HG02981 (cell line): Measurements from ENCODE around the gene ASAH2B.
"Not testable (repeated sequence)": the region's sequence is repeated elsewhere in the genome, so short reads cannot be mapped to it uniquely, and the experiment has no call there.

Source experiments
- ATAC-seq: cut with Tn5 transposase; IDR thresholded peaks from one replicate; pipeline ENCODE4 v1.9.1; 2021; ENCODE audit warnings: mild to moderate bottlenecking, moderate library complexity; ENCODE audit not compliant: unreplicated experiment

Gene ASAH2B

DNA sequence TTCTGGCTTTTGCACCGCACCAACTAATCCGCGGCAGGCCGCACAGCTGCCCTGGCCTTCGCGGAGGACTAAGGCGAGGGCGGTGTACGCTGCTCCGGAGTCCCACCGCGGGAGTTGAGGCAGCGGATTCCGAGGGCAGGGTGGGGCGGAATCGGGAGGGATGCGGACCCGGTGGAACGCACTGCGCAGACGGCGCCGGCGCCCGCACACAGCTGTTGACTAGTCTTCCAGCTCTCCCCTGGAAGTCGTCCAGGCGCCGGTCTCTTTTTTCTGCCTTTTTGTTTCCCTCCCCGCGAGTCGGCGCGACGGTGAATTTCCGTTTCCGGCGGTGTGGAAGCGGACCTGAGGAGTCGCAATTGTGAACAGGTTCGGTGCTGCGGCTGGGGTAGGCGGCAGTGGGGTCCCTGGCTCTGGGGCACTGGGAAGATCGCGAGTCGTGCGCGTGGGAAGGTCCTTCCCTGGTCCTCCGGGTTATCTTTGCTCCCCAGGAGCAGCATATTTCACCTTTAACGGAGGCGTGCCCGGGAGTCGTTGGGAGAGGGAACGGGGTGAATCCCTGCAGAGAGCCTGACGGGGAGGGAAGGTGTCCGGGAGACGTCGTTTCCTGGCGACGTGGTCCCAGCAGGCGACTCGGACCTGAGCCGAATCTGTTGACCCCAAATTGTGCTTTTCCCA is at the start of gene ASAH2B:
TSS of gene ASAH2B (plus strand) at position 319 of the 675 bp plus-strand sequence. CDS start 5,195 bp downstream, outside the sequence.
- peak; percentile 71 for ATAC-seq

DNA sequence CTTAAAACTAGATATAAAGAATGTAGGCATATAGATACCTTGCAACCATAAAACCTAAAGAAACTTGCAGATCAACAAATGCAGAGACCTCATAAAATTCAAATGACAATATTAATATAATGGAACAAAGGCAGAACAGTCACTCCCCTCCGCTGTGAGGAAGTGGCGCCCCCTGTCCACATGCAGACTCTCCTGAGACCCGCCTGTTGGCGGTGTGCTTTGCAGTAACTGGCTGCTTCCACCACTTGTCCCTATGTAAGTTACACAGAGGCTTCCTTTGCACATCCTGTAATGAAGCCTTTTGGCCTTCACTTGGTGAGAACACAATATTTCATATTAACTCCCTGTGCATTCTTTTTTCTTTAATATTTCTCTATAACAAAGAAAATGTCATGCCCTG is 41.9 kb upstream of the ASAH2B start:
- not testable (repeated sequence) for ATAC-seq

DNA sequence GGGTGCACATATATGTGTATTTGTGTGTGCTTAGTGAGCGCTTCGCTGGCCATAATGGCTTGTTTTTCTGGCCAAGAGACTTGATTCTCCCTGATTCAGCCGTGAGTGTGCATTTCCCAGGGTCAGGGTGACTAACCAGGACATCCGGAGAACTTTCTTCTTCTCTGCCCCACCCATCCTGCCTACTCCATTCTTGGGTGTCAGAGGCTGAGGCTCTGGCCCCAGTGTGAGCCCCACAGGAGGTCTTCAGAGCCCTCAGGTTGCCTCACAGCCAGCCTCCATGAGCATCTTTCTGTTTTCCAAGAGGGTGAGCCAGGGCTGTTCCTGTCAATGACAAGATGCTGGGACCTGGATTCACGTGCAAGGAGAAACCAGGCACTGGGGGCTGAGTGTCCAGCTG is 37.8 kb upstream of the ASAH2B start:
- ATAC-seq = not testable (repeated sequence)

DNA sequence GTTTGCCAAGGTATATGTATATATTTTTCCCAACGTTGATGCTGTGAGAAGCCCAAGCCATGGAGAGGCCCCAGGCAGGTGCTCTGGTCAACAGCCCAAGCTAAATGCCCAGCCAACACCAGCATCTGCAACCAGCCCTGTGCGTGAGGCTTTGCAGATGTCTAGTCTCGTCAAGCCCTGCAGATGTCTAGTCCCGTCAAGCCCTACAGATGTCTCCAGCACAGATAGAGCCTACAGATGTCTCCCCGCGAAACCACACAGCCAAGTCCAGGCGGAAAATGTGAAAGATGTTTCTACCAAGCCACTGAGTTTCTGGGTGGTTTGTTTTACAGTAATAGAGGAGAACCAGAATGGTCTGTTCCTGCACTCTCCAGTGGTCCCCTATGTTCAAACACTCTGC is 36.7 kb upstream of the ASAH2B start:
- ATAC-seq = not testable (repeated sequence)

DNA sequence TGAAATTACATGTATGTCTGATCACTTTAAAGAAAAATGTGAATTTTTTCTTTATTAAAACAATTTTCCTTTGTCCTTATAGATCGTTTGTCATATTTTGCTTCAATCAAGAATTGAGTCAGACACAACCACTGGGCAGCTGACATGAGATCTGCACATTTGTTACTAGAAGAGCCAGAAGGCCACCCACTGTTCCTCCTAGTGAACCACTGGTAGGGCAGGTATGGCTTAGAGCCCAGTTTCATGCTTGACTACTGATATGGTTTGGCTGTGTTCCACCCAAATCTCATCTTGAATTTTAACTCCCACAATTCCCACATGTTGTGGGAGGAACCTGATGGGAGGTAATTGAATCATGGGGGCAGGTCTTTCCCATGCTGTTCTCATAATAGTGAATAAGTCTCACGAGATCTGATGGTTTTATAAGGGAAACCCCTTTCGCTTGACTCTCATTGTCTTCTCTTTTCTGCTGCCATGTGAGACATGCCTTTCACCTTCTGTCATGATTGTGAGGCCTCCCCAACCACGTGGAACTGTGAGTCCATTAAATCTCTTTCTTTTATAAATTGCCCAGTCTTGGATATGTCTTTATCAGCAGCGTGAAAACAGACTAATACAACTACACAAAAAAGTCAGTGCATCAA is 35.2 kb upstream of the ASAH2B start:
- peak; percentile 66 for ATAC-seq

DNA sequence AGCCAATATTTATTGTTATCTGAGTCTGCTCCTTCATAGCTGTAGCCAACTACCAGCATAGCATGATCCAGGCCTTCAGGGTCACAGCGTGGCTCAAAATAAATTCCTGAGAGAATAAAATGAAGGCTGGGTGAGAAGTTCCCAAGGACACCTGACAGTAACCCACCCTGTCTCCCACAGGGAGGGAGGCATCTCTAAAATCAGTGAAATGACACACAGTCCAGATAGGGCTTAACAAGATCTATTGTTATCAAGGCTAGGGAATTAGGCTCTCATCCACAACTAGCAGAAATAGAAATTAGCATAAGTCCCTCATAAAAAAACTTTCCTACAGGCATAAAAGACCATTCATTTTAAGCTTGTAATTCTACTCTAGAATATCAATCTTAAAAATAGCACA is 33.7 kb upstream of the ASAH2B start:
- ATAC-seq = not testable (repeated sequence)

DNA sequence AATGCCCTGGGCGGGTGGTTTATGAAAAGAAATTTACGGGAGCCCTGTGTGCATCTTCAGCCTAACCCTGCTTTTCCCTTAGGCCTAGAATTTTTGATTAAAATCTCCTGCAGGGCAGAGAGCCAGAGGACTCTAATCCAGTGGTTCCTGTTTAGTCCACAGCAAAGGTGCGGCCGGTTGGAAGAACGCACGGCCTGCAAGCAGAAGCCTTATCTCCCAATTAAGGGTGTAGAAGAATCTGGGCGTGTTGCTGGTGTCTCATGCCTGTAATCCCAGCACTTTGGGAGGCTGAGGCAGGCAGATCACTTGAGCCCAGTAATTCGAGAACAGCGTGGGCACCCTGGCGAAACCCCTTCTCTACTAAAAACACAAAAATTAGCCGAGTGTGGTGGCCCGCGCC is 29.5 kb upstream of the ASAH2B start:
- not testable (repeated sequence) for ATAC-seq

DNA sequence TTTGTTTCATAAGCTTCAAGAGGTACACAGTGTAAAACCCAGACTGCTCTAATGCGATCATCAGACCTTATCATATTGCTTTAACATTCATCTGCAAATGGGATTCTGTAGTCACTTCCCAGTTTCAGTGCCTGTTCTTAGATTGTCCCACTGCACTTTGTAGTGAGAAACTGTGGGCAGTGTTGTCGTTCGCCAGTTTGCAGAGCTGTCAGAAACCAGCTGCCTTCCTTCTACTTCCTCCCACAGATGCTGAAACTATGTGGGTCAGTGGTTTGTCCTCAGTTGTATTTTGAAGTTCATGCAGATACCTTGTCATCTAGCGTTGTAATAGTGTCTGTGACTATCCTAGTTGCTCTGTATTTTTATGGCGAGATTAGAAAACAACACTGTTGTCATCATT is 15.9 kb upstream of the ASAH2B start:
- peak; percentile 72 for ATAC-seq

DNA sequence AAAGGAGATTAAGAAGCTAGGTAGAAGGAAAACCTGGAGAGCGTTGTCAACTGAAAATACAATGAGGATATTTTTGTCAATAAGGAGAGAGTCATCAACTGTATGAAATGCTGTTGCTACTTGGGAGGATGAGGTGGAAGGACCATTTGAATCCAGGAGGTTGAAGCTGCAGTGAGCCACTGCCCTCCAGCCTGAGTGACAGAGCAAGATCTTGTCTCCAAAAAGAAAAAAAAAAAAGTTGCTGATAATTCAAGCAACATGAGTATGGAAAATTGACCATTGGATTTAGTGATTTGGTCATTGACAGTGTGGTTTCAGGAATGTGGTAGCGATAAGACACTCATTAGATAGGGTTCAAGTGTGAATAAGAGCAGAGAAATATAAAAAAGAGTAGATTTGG is 11.6 kb upstream of the ASAH2B start:
- ATAC-seq = not testable (repeated sequence)

DNA sequence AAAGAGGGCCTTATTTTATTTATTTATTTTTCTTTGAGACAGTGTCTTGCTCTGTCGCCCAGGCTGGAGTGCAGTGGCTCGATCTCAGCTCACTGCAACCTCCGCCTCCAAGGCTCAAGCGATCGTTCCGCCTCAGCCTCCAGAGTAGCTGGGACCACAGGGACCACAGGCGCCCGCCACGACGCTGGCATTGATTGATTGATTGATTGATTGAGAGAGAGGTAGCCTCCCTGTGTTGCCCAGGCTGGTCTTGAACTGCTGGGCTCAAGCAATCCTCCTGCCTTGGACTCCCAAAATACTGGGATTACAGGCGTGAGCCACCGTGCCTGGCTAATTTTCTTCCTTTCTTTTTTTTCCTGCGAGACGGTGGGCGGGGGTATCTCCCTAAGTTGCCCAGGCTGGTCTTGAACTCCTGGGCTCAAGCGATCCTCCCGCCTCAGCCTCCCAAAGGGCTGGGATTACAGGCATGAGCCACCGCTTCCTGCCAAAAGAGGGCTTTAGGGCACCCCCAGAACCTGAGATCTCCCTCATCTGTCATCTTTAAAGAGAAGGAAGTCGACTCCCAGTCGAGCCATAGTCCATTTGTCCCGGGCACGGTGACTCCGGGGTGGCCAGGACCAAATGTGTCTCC is 634 bp upstream of the ASAH2B start:
- not testable (repeated sequence) for ATAC-seq

DNA sequence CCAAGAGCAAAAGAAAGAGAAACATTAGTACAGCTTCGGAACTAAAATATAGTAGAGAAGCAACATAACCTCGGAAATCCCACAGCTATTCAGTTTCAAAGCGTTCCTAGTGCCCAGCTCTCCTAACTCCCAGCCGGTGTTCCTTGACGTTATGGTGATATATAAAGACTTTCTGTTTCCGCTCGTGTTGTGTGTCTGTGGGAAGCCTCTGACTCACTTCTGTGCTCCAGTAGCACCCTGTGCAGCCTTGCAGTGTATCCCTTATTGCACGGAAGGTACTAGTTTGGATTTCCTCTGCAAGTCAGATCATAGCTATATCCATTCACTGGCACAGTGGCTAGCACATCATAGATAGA is 535 bp downstream of the ASAH2B start:
- ATAC-seq = peak; percentile 36

DNA sequence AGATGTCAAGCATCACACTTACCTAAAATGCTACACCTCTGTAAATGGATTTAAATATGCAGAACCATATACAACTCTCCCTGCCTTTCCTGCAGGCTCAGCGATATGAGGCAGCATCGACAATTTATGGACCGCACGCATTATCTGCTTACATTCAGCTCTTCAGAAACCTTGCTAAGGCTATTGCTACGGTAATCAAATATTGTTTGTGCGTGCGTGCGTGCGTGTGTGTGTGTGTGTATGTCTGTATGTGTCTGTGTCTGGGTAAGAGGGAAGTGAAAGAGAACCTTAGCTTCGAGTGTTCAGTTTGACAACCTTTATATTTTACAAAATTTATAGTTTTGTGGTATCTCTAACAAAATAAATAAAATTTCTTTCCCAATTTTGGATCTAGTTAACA is 3.1 kb downstream of the ASAH2B start:
- ATAC-seq = not testable (repeated sequence)

DNA sequence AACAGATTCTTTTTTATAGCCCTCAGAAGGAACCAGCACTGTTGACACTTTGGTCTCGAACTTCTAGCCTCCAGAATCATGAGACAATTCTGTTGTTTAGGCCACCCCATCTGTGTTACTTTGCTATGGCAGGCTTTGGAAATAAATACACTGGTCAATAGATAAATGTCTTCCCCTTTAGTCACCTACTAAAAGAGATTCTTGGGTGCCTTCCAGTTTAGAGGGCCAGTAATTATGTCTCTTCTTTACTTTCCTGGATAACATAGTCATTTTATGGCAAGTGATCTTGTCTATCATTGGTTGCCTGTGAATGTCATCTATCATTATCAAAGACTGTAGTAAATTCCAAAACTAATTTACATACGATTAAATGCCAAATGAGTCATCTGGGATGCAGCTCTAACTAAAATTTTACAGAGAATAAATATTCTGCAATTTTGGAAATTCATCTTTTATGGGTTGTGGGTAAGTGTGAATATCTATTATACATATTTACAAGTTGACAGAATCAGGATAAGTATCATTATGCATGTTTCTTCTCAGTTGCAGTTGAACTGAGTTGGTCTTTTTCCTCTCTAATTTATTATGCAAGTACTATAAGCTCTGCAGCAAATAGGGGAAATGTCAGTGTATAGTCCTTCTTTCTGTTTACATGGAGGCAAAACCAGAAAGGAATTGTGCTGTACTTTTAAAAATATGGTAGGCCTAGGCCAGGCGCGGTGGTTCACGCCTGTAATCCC is 27.2 kb downstream of the ASAH2B start:
- not testable (repeated sequence) for ATAC-seq

DNA sequence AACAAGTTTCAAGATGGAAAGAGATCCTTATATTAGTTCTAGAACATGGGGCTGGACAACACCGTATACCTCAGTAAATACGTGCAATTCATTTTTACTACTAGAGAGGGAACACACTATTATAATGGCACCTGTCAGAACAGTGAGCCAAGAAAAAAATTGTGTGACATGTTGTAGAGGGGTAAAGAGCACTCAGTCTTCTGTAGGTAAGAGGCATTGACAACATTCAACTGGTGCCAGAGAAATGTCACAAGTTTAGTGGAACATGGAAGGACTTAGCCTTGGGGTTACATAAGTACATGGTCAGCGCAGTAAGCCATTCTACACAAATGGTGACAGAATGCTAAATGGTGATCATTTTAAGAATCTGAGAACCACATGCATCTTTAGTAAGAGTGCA is 32.3 kb downstream of the ASAH2B start:
- not testable (repeated sequence) for ATAC-seq

DNA sequence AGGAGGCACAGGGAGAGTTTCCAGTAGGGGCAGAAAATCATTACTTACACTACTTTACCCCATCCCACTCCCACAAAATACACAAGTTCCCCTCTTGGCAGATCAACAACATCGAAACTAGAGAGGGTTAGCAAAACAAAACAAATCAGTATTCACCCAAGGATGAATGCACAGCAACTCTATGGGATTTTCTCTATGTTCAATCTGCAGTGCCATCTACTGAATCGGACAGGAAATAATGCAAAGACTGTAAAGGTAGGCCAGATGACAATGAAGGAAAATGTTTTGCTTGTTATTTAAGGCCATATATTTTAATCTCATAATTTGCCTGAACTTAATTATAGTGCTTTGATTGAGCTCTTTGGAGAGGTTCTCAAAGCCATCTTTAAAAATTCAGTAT is 35.1 kb downstream of the ASAH2B start:
- ATAC-seq = not testable (repeated sequence)

DNA sequence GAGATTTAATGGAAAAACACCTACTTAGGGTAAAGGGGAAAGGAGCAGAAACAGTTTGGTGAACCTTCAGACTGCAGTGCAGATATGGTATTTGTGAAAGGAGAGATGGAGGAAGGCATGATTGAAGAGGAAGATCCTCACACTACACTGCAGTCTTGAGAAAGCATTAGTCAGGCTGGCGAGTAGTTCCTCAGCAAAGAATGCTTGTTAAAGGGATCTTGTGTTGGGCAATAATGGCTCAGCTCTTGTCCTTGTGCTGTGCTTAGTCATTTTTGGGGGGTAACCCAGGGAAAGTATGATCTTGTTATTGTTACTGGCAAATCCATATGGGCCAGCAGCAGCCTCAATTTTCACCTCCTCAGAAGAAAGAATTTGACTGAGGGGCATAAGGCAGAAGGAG is 40.3 kb downstream of the ASAH2B start:
- not testable (repeated sequence) for ATAC-seq

DNA sequence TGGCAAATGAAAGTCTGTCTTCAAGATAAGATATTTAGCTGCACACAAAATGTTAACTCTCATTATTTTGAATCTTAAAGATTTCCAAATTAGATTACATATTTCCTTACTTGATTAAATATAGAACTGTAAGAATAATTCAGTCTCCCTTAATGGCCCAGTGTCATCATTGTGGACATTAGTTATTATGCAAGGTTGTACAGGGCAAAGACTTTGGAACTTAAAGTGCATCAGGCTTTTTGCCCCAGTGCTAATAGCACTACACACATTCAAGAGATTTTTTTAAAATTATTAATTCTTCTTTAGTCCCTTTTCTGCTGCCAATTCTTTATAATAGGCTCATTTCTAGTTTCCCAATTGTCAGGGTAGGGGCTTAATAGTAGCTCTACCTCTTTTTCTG is 42.3 kb downstream of the ASAH2B start:
- ATAC-seq = not testable (repeated sequence)

DNA sequence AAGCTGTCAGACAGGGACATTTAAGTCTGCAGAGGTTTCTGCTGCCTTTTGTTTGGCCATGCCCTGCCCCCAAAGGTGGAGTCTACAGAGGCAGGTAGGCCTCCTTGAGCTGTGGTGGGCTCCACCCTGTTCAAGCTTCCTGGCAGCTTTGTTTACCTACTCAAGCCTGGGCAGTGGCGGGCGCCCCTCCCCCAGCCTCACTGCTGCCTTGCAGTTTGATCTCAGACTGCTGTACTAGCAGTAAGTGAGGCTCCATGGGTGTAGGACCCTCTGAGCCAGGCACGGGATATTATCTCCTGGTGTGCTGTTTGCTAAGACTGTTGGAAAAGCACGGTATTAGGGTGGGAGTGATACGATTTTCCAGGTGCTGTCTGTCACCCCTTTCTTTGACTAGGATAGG is 48.2 kb downstream of the ASAH2B start:
- not testable (repeated sequence) for ATAC-seq

DNA sequence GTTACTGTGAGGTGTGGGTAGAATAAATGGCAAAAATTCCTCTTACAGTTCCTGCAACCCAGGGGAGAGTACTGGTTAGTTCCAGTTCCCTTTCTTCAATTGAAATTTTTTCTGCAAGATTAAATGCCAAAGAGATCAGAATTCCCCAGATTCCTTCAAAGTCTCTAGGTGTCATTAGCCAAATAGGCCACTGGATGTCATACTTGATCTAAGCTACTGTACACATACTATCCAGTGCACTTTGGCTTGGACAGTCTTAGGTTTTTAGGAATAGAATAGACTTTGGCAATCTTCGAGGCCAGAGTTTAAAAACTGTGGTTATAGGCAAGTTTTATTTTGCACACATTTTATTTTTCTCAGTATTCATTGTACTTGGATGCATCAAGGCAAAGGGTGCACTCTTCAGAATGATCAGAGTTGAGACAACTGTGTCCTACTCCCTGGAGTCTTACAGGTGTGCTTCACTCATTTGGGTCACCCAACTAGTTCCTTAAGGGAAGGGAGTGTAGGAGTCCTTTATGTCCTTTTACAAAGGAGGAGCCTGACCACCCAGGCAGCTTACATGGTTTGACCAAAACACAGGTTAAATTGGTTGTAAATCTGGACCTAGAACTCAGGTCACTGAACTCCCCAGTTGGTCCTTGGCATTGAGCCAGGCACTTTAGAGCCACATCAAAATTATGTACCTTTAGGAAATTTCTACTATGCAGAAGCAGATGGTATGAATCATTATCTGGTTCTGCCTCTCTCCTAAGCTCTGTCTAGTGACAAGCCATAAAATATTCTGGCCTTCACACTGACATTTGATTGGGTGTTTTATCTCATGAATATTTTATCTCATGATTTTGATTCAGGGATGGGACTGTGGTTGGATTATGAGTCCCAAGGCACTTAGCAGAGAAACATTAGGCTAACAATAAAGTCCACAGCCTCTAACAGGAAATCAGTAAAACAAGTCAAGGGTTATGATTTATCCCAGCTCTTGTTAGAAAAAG is 49.5 kb downstream of the ASAH2B start:
- ATAC-seq = no peak

DNA sequence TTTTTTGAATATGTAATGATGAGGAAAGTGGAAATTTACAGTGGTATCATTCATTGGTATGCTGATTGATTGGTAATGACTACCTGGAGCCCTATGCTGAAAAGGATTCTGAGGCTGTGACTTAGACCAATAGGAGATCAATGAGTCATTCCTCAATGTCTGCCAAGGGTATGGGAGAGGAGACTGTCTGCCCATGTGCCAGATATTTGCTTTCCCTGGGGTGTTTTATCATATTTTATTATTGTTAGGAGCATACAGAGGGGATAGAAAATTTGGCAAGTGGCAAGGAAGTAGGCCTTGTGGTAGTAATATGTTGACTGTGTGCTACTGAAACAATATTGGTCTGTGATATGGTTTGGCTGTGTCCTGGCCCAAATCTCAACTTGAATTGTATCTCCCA is 54.8 kb downstream of the ASAH2B start:
- no peak for ATAC-seq
